GM12878 (cell line): ENCODE measurements around the gene TBC1D19. TPM values are rescaled to one million over a fixed set of nuclear protein-coding genes. Genes with fewer than 3 reads are reported as not detected.
A peak's percentile ranks its signal among the peaks of the same experiment; 100 is the strongest.

ENCODE experiments used
- BACH1 ChIP-seq: fragments of 450-650 bp; IDR thresholded peaks from 2 replicates; pipeline ENCODE4 v1.6.1; 2017; ENCODE audit warnings: mild to moderate bottlenecking, borderline replicate concordance
- BMI1 ChIP-seq: fragments of 450-650 bp; IDR thresholded peaks from 2 replicates; pipeline ENCODE4 v1.6.1; 2016; ENCODE audit warnings: mild to moderate bottlenecking, moderate library complexity, borderline replicate concordance
- GABPA ChIP-seq: IDR thresholded peaks from 2 replicates; pipeline ENCODE4 v1.6.1; 2014; ENCODE audit warnings: antibody characterized with exemption, low read depth, mild to moderate bottlenecking, inconsistent platforms
- HCFC1 ChIP-seq: fragments of 150-350 bp; IDR thresholded peaks from 2 replicates; pipeline ENCODE4 v1.6.1; 2014; ENCODE audit warnings: low read length
- KDM1A ChIP-seq: fragments of 200-600 bp; sonication (generic); IDR thresholded peaks from 2 replicates; pipeline ENCODE4 v1.6.1; 2016; ENCODE audit warnings: borderline replicate concordance
- KLF5 ChIP-seq: fragments of 450-650 bp; IDR thresholded peaks from 2 replicates; pipeline ENCODE4 v1.6.1; 2014; ENCODE audit warnings: mild to moderate bottlenecking; ENCODE audit not compliant: partially characterized antibody
- LARP7 ChIP-seq: fragments of 450-650 bp; IDR thresholded peaks from 2 replicates; pipeline ENCODE4 v1.6.1; 2017; ENCODE audit warnings: mild to moderate bottlenecking
- MYC ChIP-seq: IDR thresholded peaks from 2 replicates; pipeline ENCODE4 v1.6.1; 2011; ENCODE audit warnings: mild to moderate bottlenecking, low read length, moderate library complexity, inconsistent platforms; ENCODE audit not compliant: insufficient read depth, insufficient replicate concordance, insufficient read length, severe bottlenecking
- NFYA ChIP-seq: IDR thresholded peaks from 2 replicates; pipeline ENCODE4 v1.6.1; 2011; ENCODE audit warnings: low read depth, mild to moderate bottlenecking, low read length, improper control_type of control experiment, borderline replicate concordance
- RBBP5 ChIP-seq: fragments of 200-600 bp; sonication (generic); conservative IDR thresholded peaks from 2 replicates; pipeline ENCODE4 v1.6.1; 2016
- REST ChIP-seq: IDR thresholded peaks from 2 replicates; pipeline ENCODE4 v1.6.1; 2012; ENCODE audit warnings: mild to moderate bottlenecking, low read depth, low read length
- SIN3A ChIP-seq: IDR thresholded peaks from 2 replicates; pipeline ENCODE4 v1.6.1; 2012; ENCODE audit warnings: low read depth, low read length, improper control_type of control experiment
- SMARCA5 ChIP-seq: fragments of 450-650 bp; IDR thresholded peaks from 2 replicates; pipeline ENCODE4 v1.6.1; 2017; ENCODE audit warnings: mild to moderate bottlenecking
- ZNF274 ChIP-seq: IDR thresholded peaks from one replicate; pipeline ENCODE4 v1.8.0; 2011; ENCODE audit not compliant: insufficient read length, insufficient read depth
- polyA plus RNA-seq, 11 experiments: library from polyadenylated mRNA; depleted of rRNA in 4 of 11; unstranded in 6 of 11; stranded (reverse) in 5 of 11; fragments of >200 nt; fragmentation: Nextera tagmentation in 4 of 11; fragmentation: Illumina TruSeq in 1 of 11; extraction: Ambion mirVana in 4 of 11; extraction: Trizol in 1 of 11; gene quantifications; 1 replicate in 1 of 11; 2 replicates in 10 of 11; pipeline versions ENCODE4 v1.2.1 to v1.2.3, GENCODE V29; 2011 to 2016; ENCODE audit warnings: inconsistent platforms in 2 of 11, missing spikeins in 2 of 11, low read depth in 1 of 11
- total RNA-seq, 4 experiments: library from RNA; depleted of rRNA in 3 of 4; stranded (reverse); fragments of >200 nt in 3 of 4; fragmentation: Illumina TruSeq in 1 of 4; extraction: Trizol in 1 of 4; gene quantifications; 2 replicates each; pipeline versions ENCODE4 v1.2.1 to v1.2.3, GENCODE V29; 2013 to 2021
- TF ChIP-seq, protein P1 (sequence below): fragments of 450-650 bp; IDR thresholded peaks from 2 replicates; pipeline ENCODE4 v1.6.1; 2017; ENCODE audit warnings: mild to moderate bottlenecking, moderate library complexity
- TF ChIP-seq, protein P2 (sequence below): fragments of 450-650 bp; IDR thresholded peaks from 2 replicates; pipeline ENCODE4 v1.6.1; 2018; ENCODE audit warnings: borderline replicate concordance, mild to moderate bottlenecking; ENCODE audit not compliant: partially characterized antibody
- TF ChIP-seq, protein P3 (sequence below): IDR thresholded peaks from 2 replicates; pipeline ENCODE4 v1.6.1; 2012; ENCODE audit warnings: low read depth, low read length, improper control_type of control experiment

TBC1D19 gene
- total and polyA plus RNA-seq, 10 of the 15 experiments (the other 5 are each of a cell fraction or from before 2014, with no cell fraction given) = 0.29 to 3.9 (median 2.1) TPM

DNA sequence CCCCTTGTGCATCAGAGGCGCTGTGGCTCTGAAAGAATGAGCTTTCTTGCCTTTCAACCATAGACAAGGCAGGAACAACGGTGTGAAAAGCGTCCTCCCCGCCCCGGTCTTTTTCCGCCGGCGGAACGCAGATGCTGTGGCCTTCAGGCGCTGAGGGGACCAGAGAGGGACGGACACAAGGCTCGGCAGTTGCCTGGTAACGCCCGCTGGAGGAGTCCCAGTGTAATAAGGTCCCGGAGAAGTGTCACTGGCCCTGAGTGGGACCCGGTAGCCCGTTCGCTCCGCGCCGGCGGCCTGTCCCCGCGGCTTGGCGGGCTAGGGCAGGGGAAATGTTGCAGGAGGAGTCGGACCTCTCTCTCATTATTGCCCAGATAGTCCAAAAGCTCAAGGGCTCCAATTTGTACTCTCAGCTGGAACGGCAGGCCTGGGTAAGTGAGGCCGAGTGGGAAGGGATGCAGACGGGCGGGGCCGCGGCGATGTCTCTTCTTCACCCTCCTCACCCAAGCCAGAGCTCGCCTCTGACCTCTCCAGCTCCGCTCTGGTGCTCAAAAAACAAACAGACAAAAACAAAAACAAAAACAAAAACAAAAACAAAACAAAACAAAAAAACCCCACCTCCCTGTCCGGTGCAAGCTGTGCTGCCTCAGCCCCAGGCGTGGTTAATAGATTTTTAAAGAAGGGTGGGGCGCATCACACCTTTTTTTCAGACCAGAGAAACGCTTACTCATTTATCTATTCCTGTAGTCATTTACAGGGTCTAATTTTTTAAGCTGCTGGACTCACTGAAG, at the start of gene TBC1D19 (continued):
- TF ChIP-seq, protein P1, sequence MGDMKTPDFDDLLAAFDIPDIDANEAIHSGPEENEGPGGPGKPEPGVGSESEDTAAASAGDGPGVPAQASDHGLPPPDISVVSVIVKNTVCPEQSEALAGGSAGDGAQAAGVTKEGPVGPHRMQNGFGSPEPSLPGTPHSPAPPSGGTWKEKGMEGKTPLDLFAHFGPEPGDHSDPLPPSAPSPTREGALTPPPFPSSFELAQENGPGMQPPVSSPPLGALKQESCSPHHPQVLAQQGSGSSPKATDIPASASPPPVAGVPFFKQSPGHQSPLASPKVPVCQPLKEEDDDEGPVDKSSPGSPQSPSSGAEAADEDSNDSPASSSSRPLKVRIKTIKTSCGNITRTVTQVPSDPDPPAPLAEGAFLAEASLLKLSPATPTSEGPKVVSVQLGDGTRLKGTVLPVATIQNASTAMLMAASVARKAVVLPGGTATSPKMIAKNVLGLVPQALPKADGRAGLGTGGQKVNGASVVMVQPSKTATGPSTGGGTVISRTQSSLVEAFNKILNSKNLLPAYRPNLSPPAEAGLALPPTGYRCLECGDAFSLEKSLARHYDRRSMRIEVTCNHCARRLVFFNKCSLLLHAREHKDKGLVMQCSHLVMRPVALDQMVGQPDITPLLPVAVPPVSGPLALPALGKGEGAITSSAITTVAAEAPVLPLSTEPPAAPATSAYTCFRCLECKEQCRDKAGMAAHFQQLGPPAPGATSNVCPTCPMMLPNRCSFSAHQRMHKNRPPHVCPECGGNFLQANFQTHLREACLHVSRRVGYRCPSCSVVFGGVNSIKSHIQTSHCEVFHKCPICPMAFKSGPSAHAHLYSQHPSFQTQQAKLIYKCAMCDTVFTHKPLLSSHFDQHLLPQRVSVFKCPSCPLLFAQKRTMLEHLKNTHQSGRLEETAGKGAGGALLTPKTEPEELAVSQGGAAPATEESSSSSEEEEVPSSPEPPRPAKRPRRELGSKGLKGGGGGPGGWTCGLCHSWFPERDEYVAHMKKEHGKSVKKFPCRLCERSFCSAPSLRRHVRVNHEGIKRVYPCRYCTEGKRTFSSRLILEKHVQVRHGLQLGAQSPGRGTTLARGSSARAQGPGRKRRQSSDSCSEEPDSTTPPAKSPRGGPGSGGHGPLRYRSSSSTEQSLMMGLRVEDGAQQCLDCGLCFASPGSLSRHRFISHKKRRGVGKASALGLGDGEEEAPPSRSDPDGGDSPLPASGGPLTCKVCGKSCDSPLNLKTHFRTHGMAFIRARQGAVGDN = peak; percentile 69; the same call in 1 of the 2 replicates
- TF ChIP-seq MYC (no peak), ZNF274 (no peak), SIN3A (peak; percentile 91), KLF5 (peak; percentile 45), GABPA (peak; percentile 93), BMI1 (peak; percentile 91), KDM1A (no peak), HCFC1 (peak; percentile 82), REST (no peak), RBBP5 (no peak), SMARCA5 (peak; percentile 92; the same call in 1 of the 2 replicates), NFYA (no peak), LARP7 (peak; percentile 92), BACH1 (peak; percentile 71)
- TF ChIP-seq, protein P2, sequence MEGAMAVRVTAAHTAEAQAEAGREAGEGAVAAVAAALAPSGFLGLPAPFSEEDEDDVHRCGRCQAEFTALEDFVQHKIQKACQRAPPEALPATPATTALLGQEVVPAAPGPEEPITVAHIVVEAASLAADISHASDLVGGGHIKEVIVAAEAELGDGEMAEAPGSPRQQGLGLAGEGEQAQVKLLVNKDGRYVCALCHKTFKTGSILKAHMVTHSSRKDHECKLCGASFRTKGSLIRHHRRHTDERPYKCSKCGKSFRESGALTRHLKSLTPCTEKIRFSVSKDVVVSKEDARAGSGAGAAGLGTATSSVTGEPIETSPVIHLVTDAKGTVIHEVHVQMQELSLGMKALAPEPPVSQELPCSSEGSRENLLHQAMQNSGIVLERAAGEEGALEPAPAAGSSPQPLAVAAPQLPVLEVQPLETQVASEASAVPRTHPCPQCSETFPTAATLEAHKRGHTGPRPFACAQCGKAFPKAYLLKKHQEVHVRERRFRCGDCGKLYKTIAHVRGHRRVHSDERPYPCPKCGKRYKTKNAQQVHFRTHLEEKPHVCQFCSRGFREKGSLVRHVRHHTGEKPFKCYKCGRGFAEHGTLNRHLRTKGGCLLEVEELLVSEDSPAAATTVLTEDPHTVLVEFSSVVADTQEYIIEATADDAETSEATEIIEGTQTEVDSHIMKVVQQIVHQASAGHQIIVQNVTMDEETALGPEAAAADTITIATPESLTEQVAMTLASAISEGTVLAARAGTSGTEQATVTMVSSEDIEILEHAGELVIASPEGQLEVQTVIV = peak; percentile 32
- TF ChIP-seq, protein P3, sequence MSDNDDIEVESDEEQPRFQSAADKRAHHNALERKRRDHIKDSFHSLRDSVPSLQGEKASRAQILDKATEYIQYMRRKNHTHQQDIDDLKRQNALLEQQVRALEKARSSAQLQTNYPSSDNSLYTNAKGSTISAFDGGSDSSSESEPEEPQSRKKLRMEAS = peak; percentile 39; the same call in 1 of the 2 replicates
